ENCODE measurements around the gene CRYZL1.
A peak's percentile ranks its signal among the peaks of the same experiment; 100 is the strongest.
"Not testable (repeated sequence)": the region's sequence is repeated elsewhere in the genome, so short reads cannot be mapped to it uniquely, and the experiment has no call there.

CRYZL1 gene

DNA sequence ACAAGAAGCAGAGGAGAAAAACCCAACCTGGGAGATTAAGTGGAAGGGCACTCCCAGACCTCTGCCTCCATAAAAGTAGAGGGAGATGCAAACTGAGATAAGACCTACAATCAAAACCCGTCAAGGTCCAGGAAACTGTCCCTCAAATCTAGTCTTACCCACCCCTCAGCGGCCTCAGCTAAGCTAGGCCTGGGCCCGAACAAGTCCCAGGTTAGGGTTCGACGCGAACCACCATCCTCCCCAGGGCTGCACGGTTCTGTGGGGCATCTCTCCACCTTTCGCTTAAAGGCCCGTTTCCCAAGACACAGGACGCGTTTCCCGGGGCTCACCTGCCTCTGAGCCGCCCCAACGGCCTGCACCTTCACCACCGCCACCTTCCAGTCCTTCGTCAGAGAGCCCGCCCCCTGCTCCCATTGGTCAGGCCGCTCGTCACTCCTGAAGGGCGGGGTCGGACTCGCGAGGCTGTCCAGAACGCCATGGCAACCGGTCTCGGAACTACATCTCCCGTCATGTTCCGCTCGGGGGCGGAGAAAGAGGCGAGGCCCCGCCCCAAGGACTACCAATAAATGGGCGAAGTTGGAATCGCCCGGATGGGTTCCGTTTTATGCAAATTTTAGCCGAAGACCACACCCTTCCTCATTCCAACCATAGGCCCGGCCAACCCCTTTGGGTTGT is at the start of gene CRYZL1:
Gene CRYZL1 (minus strand): TSS at position 390 of the 675 bp plus-strand sequence. CDS start 10,190 bp downstream, outside the sequence.
- DNase-seq, result peak; percentile 99

DNA sequence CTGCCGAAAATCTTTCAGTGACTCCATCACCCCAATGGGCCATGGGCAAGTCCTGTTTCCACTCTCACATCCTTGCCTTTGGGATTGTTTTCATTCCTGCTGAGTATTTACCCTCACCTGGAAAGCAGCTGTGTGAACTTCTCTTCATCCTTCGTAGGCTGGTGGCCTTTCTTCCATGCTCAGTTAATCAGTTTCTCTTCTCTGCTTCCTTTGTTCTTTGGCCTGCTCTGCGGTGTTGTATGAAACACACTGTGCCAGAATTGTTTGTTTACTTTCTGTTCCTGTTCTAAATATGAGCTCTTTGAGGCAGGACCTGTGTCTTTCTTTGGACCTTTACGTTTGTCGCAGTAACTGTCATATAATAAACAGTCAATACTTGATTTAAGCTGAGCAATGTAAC is 49.3 kb upstream of the CRYZL1 start:
- no peak for DNase-seq

DNA sequence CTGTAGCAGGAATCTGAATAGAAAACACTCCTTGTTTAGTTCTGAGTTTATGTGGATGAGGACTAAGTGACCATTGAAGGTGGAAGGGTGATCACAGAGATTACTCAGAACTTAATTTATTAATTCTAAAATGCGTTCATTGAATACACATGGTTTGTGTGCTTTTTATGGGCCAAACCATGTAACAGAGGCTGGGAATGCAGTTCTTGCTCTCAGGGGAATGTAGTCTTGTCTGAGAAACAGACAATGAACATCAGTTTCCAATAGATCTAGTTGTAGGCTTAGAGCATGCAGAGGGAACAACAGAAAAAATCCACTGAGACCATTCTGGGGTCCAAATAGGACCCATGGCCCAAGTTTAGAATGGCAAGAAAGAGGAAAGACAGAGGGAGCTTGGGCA is 46.8 kb upstream of the CRYZL1 start:
- DNase-seq, result no peak

DNA sequence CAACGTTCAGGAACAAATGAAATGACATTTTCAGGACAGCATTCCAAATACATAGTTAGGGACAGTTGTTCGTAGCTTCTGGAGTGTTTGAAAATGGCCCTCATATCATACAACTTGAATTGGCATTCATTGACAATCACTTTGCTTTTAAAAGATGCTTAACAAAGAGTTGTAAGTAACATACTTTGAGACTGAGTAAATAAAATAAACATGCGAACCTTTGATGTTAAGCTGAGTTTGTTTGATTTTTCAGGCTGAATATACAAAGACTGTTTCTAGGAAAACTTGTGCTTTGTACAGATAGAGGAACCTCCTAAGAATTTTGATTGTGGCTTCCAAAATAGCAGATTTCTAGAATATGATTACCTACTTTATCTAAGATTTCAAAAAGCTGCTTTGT is 46.1 kb upstream of the CRYZL1 start:
- DNase-seq, result peak; percentile 49

DNA sequence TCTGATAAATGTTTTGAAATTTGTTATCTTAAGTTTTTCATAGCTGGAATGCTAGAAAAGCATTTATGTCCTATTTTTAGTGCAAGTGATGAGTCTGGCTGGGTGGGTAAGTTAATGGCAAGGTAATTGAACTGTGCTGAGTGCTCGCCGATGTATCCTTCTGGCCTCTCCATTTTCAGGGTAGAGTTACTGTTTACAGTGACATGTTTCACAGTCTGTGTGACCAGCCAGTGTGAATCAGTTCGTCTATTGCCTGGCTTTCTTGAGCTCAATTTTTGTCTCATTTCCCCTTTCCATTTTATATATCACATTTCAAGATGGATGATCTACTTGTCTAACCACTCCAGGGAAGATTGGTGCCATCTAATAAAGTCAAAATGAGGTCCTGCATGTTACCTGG is 44.8 kb upstream of the CRYZL1 start:
- peak; percentile 1 for DNase-seq

DNA sequence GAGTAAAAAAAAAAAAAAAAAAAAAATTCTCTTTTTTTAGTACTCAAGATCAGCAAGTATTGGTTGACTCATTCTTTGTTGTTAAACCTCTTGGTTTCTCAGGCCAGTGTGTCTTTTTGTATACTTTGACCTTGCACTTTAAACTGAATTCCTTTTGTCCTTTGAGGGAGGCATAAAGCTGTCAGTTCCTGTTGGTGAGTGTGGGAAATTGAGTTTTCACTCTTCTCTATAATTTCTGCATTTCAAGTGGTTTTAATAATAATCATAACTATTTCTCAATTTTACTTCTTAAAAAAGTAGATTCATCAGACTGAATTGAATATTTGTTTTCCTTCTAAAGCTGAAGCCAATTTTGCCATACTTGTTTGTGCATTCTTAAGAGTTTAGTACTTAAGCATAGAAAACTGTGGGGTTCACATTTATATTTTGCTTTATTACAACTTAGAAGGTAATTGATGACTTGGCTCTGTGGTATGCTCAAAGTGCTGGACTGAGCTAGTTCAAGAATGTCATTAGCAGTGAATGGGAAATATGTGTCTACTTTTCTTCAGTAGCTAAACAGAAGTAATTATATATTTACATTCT is 44.2 kb upstream of the CRYZL1 start:
- DNase-seq, result peak; percentile 24

DNA sequence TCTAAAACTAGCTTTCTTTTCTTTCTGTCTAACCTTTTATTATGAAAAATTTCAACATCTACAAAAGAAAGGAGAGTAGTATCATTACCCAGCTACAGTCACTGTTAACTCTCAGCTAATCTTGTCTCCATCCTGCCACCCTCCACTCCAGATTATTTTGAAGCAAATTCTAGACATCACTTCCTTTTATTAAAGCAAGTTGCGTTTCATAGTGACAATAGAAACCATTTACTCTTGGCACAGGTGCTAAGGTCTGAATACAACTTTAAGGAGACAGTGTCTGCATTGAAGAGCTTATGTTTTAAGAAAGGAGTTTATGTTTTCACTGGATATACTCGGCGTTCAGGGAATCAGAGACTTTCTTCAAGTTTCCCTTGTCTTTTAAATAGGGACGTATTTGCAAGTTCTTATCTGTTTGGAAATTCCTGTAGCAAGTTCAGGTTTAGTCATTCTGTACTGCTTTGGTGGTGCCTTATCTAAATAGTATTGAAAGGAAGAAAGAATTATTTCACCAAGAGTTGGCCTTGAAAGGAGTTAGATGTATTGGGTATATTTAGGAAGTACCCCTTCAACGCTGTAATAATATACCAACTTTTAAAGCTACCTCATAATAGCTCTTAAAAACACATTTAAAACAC is 43.5 kb upstream of the CRYZL1 start:
- DNase-seq, result no peak

DNA sequence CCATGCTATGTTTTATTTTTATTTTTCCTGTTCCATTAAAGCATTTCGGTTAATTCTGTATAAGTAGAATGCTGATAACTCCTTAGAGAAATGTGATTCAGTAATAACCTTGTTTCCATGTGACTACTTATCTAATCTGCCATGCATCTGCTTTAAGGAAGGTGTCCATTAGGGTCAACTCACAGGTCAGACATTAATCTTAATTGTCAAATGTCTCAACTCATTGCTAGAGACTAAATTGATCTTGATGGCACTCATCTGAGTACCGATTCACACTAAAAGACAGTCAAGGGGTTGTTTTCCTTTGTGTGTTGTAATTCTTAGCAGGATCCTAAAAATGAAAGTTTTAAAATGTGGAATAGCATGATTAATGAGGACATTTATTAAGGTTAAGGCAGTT is 42.5 kb upstream of the CRYZL1 start:
- DNase-seq, result no peak

DNA sequence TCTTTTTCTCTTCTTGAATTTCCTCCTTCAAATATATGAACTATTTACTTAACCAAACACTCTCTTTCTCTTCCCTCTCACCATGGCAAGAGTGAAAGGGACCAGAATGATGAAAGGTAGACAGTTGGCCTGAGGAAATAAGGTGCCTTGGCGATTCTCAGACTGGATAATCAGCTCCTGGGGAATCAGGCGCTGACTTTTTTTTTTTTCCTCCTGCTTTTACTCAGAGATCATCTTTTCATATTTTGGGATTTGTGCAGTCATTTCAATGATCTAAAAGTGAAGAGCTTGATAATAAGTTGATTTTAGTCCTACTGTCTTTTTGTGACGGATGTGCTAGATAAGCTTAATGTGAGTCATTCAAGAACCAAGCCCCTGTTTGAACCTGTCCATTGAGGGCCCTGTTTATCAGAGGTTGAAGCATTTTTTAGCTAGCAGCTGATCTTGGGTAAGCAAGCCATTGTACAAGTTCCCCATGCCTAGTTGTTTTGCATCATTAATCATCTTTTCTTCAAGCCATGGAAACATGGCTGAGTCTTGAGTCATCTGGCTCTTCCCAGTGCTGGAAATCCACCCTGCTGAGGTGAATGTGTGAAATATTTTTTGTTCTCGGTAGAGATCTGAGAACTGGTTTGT is 41.6 kb upstream of the CRYZL1 start:
- no peak for DNase-seq

DNA sequence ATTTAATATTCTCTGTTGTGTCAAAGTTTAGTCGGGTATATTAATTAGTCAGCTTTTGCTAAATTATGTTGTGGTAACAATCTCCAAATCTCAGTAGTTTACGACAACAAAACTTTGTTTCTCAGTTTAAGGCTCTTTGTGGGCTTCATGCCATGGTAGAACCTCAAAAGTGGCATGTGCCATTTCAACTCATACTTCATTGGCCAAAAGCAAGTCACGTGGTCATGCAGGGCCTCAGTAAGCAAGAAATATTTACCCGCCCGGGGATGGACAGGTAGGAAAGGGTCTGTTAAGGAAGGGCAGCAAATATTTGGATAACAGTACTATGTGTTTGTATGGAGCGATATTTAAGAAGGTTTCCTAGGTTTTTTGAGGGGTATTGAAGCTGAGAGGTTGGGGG is 39.3 kb upstream of the CRYZL1 start:
- DNase-seq, result no peak

DNA sequence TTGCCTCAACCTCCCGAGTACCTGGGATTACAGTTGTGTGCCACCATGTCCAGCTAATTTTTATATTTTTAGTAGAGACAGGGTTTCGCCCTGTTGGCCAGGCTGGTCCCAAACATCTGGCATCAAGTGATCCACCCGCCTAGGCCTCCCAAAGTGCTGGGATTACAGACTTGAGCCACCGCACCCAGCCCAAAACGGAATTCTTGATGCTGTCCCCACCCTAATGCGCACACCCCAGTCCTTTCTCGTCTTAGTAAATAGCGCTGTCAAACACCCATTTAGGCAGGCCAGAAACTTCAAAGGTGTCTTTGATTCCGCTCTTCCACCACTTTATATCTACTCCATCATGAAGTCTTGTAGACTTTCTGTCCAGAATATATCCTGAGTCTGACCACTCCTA is 35.9 kb upstream of the CRYZL1 start:
- no peak for DNase-seq

DNA sequence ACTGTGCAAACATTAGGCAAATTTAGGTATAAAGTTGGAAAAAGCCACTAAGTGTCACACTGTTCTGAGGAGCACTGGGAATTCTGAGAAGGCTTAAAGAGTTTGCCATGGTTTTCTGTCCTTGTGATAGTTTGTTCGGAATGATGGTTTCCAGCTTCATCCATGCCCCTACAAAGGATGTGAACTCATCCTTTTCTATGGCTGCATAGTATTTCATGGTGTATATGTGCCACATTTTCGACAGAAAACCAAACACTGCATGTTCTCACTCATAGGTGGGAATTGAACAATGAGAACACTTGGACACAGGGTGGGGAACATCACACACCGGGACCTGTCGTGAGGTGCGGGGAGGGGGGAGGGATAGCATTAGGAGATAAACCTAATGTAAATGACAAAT is 35.1 kb upstream of the CRYZL1 start:
- DNase-seq, result not testable (repeated sequence)

DNA sequence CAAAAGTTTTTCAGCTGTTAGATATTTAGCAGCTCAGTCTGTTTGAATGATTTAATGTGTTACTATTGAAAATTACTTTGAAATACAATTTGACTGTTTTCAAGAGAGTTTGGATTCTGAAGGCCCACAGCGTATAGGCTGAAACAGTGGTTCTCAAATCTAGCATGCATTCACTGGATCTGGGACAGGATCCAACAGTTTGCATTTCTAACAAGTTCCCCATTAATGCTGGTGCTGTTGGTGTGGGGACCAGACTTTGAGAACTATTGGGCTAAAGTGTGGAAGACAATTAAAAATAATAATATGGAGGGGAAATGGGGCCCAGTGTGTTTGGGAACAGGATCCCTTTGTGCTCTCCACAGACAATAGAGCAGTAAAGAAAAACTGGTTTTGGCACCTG is 32.7 kb upstream of the CRYZL1 start:
- DNase-seq, result no peak

DNA sequence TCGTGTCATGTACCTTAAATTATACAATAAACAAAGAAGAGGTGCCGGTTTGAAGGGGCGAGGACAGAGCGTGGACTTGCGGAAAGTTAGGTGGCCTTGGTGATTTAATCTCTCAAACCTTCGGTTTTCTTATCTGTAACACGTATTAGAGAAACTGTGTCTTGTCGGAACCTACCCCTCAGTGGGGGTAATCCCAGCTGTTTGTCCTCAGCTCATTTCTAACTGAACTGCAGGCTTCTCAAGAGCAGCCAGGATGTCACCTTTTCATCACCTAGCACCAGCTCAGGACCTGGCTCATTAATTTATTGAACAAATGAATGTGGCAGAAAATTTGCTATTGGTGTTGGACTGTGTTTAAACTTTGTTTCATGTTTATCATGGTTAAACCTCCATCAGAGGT is 31.9 kb upstream of the CRYZL1 start:
- no peak for DNase-seq

DNA sequence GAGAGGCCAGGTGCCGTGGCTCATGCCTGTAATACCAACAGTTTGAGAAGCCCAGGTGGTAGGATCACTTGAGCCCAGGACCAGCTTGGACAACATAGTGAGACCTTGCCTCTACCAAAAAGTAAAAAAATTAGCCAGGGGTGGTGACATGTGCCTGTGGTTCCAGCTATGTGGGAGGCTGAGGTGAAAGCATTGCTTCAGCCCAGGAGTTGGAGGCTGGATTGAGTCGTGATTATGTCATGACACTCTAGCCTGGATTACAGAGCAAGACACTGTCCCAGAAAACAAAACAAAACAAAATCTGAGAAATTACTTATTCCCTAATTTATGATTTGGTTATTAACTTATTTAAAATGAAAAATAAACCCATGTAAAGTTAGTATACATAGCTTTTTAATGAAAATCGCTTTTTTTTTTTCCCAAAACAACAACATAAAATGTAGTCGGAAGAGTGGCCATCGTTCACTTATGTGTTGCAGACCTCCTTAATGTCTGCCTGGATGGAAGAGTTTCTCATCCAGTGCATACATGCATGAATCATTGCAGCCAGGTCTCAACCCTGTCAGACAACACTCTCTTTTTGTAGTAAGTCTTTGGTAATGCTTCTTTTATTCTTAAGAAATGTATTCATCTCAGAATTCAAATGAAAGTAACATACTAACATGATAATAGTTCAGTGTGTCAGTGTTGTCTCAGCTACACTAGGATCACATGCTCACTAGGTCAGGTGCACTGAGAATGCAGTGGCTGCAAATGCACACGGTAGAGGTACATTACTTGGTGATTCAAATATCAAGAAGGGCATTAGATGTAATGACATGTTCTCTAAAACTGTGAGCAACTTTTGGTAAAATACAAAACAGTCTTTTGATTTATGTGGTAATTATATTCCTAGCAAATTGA is 28.8 kb upstream of the CRYZL1 start:
- DNase-seq, result no peak

DNA sequence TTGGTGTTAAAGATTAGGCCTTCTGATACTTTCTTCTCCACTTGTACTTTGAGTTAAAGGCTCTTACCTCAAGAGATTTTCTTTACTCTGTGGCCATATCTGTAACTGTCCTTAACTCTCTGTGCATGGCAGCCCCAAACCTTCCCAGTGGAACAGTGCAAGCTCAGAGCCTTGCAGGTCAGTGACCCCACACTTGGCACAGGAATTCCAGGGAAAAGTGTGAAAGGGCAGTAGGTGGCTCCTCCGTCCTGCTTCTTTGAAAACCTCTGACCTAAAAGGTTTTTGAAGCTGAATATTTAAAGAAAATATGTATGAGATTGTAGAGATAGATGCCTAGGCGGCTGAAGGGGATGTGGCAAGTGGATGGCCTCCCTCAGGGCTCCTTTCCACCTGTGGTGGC is 27.1 kb upstream of the CRYZL1 start:
- no peak for DNase-seq

DNA sequence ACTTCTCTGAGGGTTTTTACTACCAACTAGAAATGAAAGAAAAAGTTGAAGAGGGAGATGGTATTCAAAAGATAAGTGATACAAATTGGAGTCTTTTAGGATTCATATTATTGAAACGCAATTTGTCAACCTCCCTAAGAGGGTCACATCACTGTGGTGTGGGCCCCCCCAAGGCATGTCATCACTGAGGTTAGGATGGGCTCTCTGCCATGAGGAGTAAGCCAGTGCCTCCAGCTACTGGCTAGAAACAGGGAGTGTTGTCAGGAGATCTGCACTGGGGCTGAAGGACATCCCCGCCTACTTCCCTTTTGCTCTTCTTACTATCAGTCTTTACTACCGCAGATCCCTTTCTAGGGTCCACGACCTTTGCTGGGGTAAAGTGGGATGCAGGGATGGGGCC is 26.6 kb upstream of the CRYZL1 start:
- no peak for DNase-seq

DNA sequence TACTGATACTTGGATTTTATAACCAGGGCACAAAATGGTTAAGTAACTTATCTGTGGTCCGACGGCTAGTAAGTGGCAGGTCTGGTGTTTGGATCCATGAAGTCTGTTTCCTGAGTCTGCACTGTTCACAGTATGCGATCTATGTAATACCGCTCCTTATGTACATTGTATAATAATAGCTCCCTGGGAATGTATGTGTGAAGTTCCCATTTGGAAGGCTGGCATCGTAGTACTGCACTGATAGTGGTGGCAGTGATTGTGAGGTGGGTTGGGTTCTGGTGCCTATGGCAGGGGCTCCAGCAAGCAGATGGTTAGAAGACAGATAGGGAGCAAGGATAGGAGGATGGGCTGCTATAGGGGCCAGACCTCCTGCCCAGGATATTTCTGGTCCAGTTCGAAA is 26.1 kb upstream of the CRYZL1 start:
- DNase-seq, result no peak

DNA sequence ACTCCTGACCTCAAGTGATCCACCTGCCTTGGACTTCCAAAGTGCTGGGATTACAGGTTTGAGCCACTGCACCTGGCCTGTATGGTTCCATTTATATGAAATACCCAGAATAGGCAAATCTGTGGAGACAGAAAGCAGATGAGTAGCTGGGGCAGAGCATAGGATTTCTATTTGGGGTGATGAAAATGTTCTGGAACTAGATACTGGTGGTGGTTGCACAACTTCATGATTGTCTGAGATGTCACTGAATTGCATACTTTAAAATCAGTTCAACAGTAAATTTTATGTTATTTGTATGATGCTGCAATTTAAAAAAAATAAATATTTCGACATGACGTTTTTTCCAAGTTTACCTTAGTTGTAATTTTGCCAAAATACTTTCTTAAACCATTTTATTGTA is 24.6 kb upstream of the CRYZL1 start:
- DNase-seq, result no peak

DNA sequence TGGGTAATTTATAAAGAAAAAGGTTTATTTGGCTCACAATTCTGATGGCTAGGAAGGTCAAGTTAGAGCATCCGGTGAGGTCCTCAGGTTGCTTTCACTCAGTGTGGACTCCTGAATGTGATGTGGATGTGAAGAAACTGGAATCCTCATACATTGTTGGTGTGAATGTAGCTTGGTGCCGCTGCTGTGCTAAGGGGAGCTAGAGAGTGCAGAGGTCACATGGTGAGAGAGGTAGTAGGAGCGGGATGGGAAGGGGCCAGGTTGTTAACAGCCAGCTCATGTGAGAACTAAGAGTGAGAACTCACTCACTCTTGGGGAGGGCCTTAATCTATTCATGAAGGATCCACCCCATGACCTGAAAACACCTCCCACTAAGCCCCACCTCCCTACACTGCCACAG is 22.6 kb upstream of the CRYZL1 start:
- no peak for DNase-seq

DNA sequence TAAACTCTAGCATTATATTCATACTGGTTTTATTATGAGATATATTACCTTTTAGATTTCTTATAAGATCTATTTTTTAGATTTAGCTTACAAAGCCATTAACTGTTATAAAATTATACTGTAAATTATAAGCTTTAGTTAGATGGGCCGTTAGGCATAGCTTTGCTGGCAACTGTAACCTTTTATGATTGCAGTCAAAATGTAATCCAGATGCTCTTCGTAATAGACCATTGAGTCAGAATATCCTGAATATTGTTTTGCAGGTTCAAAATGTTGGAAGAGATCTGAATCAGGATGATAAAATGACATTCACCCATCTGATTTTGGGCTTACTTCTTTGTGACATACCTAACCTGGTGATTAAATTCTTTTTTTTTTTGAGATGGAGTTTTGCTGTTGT is 21.7 kb upstream of the CRYZL1 start:
- DNase-seq, result no peak

DNA sequence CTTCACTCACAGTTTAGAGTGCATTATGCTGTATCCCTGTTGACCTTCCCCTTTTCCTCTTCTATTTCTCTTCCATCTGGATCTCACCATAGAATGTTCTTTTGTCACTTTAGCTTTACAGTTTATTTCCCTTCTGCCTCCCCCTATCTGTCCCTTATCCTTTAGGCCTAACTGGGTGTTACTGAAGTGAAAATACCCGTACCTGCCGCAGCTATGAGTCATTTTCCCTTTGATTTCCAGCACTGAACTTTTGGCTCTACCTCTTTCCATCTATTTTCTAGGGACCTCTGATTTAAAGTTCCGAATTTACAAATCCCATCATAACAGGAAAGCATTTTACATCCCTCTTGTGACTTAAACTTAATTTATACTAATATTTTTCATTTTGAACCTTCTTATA is 20.5 kb upstream of the CRYZL1 start:
- no peak for DNase-seq

DNA sequence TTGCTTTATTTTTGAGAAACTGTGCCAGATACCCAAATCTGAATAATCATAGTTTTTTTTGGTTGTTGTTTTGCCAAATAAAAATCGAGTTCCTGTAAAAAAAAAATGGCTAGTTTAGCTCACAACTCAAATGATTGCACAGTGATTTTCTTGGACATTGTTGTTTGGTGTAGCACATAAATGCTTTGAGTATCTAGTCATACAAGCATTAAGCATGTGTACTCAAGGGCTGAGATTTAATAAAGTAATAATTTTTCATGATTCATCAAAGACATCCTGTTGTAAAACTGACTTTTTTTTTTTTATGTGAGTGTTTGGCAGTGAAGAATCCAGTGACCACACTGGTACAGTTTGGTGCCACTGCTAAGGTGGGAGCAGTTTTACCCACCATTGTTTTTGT is 19.6 kb upstream of the CRYZL1 start:
- no peak for DNase-seq
